Naive thymus-derived CD4-positive, alpha-beta T cell (primary cell): Measurements from ENCODE around the gene NMRAL1. TPM values are rescaled to one million over a fixed set of nuclear protein-coding genes. Genes with fewer than 3 reads are reported as not detected.

Experiments used
- ATAC-seq: fragments of 150-1000 bp; cut with Tn5 transposase; 2 replicates; pipeline ENCODE4 v1.10.0; 2021; ENCODE audit warnings: mild to moderate bottlenecking, moderate library complexity
- CTCF ChIA-PET: fragments of 350-600 bp; sonication (Branson Sonifier 250); formaldehyde crosslinking; loops from one replicate; lab custom pipeline; 2021; ENCODE audit warnings: antibody characterized with exemption; lab: Charles Lee
- POLR2A ChIA-PET: fragments of 350-600 bp; sonication (Branson Sonifier 250); formaldehyde crosslinking; loops from one replicate; lab custom pipeline; 2021; ENCODE audit warnings: antibody characterized with exemption, inconsistent platforms; lab: Charles Lee
- DNase-seq, 9 donors: peaks; one replicate each; pipeline versions ENCODE4 v3.0.0 to v3.0.0-alpha.2; 2020 to 2022; ENCODE audit warnings: mixed read lengths in 1 of 9
- H3K27ac ChIP-seq: one replicate; pipeline ENCODE4 v1.7.0; 2013; ENCODE audit warnings: mild to moderate bottlenecking, low read depth, low read length, moderate library complexity
- H3K27me3 ChIP-seq, 2 donors: one replicate each; pipeline ENCODE4 v1.7.0; 2013; ENCODE audit warnings: low read length in 2 of 2, mild to moderate bottlenecking in 2 of 2, moderate library complexity in 2 of 2; ENCODE audit not compliant: control insufficient read depth in 2 of 2, insufficient read depth in 2 of 2
- H3K36me3 ChIP-seq, 3 experiments: 1 replicate in 2 of 3; 2 replicates in 1 of 3; pipeline ENCODE4 v1.7.0; 2013; ENCODE audit warnings: low read length in 3 of 3, mild to moderate bottlenecking in 3 of 3, moderate library complexity in 1 of 3; ENCODE audit not compliant: insufficient read depth in 3 of 3, control insufficient read depth in 2 of 3
- H3K4me1 ChIP-seq, 2 donors: one replicate each; pipeline ENCODE4 v1.7.0; 2013; ENCODE audit warnings: low read length in 2 of 2, mild to moderate bottlenecking in 2 of 2, moderate library complexity in 1 of 2; ENCODE audit not compliant: control insufficient read depth in 2 of 2, insufficient read depth in 2 of 2
- H3K4me3 ChIP-seq: 2 replicates; pipeline ENCODE4 v1.7.0; 2013; ENCODE audit warnings: mild to moderate bottlenecking, low read length
- H3K9me3 ChIP-seq, 3 experiments: 1 replicate in 2 of 3; 2 replicates in 1 of 3; pipeline ENCODE4 v1.7.0; 2013; ENCODE audit warnings: low read length in 3 of 3; ENCODE audit not compliant: control insufficient read depth in 2 of 3
- H3K27ac Mint-ChIP-seq, 9 donors: one replicate each; pipeline ENCODE4 v1.8.0; 2020 to 2022; ENCODE audit warnings: mixed read lengths in 9 of 9, mild to moderate bottlenecking in 8 of 9, moderate library complexity in 5 of 9, inconsistent platforms in 2 of 9
- H3K27me3 Mint-ChIP-seq, 5 donors: one replicate each; pipeline ENCODE4 v1.8.0; 2021 to 2022; ENCODE audit warnings: mixed read lengths in 5 of 5, mild to moderate bottlenecking in 1 of 5
- H3K36me3 Mint-ChIP-seq, 5 donors: one replicate each; pipeline ENCODE4 v1.8.0; 2020 to 2022; ENCODE audit warnings: mixed read lengths in 5 of 5, mild to moderate bottlenecking in 3 of 5, inconsistent platforms in 1 of 5
- H3K4me1 Mint-ChIP-seq, 7 donors: one replicate each; pipeline ENCODE4 v1.8.0; 2020 to 2022; ENCODE audit warnings: mixed read lengths in 7 of 7, mild to moderate bottlenecking in 3 of 7, inconsistent platforms in 1 of 7
- H3K4me3 Mint-ChIP-seq, 10 donors: one replicate each; pipeline ENCODE4 v1.8.0; 2020 to 2022; ENCODE audit warnings: mild to moderate bottlenecking in 10 of 10, mixed read lengths in 10 of 10, moderate library complexity in 6 of 10, inconsistent platforms in 2 of 10
- H3K9me3 Mint-ChIP-seq, 11 donors: one replicate each; pipeline ENCODE4 v1.8.0; 2020 to 2022; ENCODE audit warnings: mixed read lengths in 11 of 11, mild to moderate bottlenecking in 4 of 11, inconsistent platforms in 1 of 11, moderate library complexity in 1 of 11
- intact Hi-C, 2 donors: fragments of 100-400 bp; cut with micrococcal nuclease; formaldehyde crosslinking; loops; one replicate each; pipeline ENCODE4 v1.15.1; 2023
- polyA plus RNA-seq, 2 donors: library from polyadenylated mRNA; unstranded; fragments of 300-500 nt; fragmentation: Illumina TruSeq; gene quantifications; one replicate each; pipeline ENCODE4 v1.2.3, GENCODE V29; 2021
- total RNA-seq, 6 experiments: library from RNA in 5 of 6; stranded (reverse) in 5 of 6; gene quantifications; 1 replicate in 5 of 6; 2 replicates in 1 of 6; pipeline ENCODE4 v1.2.3 and lab custom pipeline; 2021 to 2026

NMRAL1 gene
- total and polyA plus RNA-seq, 7 experiments from 2014 or later: 34.2 to 81.8 (median 58.8) TPM

DNA sequence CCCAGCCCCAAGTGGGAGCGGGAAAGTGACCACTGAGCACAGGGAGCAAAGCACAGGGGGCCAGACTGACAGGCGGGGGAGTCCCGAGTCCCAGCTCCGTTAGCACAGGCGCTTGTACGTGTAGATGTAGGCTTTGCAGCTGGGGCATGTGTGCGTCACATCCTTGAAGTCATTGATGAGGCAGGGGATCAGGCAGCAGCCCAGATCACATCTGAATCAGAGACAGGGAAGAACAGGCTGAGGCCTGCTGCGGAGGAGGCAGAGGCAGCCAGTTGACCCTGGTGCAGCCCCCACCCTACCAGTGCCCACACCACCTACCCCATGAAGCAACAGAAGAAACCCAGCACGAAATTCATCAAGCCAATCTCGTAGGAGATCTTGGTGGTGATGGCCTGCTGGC, 38.0 kb upstream of the NMRAL1 start:
- intact Hi-C loops: loop anchor here in 1 of 2 donors (10.0 kb wide), 1 partner anchor 442 kb away; the partner anchor contains the start of gene SEC14L5
- Histone ChIP-seq H3K27ac (no peak overlapping the region), H3K9me3 (no peaks in the 10 kb centered on the region), H3K4me3 (no peak overlapping the region), H3K27me3 (no peaks in the 10 kb centered on the region), H3K36me3 (peaks cover 19 to 65% (median 23%) of the 10 kb centered on the region in 3 experiments), H3K4me1 (peaks cover 26 to 30% of the 10 kb centered on the region in 2 donors)
- Mint-ChIP-seq H3K27ac (peak overlapping the region in 8 of 9 donors; percentile 51 to 79 (median 70)), H3K4me1 (peaks cover 34 to 68% (median 53%) of the 10 kb centered on the region in 7 donors), H3K4me3 (no peak overlapping the region), H3K9me3 (no peaks in the 10 kb centered on the region), H3K36me3 (peaks cover 9 to 38% (median 17%) of the 10 kb centered on the region in 5 donors), H3K27me3 (no peaks in the 10 kb centered on the region)
- ChIA-PET POLR2A (no interaction called here), CTCF (interaction anchor here (1.6 kb wide), 1 partner anchor 36 kb away, joined by 4 read pairs; the partner anchor contains the start of gene HMOX2)
- no peak for DNase-seq
- ATAC-seq: no peak

DNA sequence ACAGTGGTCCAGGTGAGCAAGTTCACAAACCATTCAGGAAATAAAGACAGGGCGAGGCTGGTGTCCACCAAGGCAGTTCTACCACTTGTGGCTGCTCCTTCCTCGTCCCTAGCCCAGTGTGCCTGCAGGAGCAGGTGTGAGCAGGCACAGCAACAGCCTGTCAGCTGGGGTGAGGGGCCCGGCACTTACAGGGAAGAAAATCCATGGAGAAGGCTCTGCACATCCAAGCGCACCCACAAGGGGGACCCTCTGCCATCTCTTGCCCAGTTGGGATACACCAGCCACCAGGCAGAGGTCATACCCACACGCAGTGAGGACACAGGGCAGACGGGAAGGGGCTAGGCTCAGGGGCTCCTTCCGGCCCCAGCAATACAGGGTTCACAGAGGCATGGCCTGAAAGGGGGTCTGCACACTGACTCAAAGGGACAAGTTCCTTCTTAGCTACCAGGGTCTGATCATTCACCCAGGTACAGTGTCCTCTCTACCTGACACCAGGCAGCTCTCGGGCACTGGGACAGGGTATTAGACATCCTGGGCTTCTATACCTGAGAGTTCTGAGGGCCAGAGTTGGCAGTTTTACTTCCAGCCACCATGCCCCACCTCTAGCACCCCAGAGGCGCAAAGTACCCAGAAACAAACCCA, 37.1 kb upstream of the NMRAL1 start:
- intact Hi-C loops: loop anchor here in 1 of 2 donors (10.0 kb wide), 1 partner anchor 443 kb away; the partner anchor contains the start of gene SEC14L5

DNA sequence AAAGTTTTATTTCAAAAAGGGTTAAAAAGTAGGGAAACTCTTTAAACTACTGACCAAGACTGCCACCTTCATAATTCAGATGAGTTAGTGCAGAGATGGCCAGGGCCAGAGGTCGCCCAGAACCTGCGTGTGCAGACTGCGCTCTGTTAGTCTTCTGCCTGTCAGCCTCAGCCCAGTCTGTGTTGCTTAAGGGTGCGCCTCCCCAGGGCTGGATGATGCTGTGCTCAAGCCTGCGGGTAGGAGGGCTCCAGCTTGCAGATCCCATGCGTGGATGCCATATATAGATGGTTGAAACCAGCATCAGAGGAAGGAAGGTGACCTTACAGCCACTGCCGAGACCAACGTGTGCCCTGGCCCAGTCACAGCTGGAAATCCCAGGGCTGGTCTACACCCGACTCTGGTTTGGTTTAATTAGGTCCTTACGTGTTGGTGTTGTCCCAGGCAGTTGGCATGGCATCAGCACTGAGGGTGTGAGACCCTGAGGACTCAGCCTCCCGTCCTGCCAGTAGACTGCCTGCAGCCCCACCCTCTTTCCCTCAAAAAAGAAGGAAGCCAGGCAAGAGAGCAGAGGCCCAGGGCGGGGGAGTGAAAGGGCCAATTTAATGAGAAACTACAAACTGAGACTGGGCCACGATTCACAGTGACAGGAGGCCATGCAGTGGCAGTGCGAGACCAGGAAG, 36.5 kb upstream of the NMRAL1 start:
- Mint-ChIP-seq H3K27me3 (no peaks in the 10 kb centered on the region), H3K9me3 (no peaks in the 10 kb centered on the region), H3K27ac (peak overlapping the region; percentile 3 to 90 (median 72)), H3K36me3 (peaks cover 9 to 40% (median 18%) of the 10 kb centered on the region in 5 donors), H3K4me3 (no peak overlapping the region), H3K4me1 (peaks cover 37 to 73% (median 53%) of the 10 kb centered on the region in 7 donors)
- Histone ChIP-seq H3K4me3 (no peak overlapping the region), H3K9me3 (no peaks in the 10 kb centered on the region), H3K4me1 (peaks cover 38% of the 10 kb centered on the region in 2 donors), H3K27ac (no peak overlapping the region), H3K27me3 (no peaks in the 10 kb centered on the region), H3K36me3 (peaks cover 19 to 75% (median 25%) of the 10 kb centered on the region in 3 experiments)
- CTCF ChIA-PET: no interaction called here
- ATAC-seq (peak; percentile 15), DNase-seq (no peak)
- POLR2A ChIA-PET: interaction anchor here (0.6 to 1.8 kb wide), 3 partner anchors 19 to 32 kb away, joined by 3 to 4 read pairs (median 3); no protein-coding TSS in a partner anchor
- intact Hi-C loops: loop anchor here in 1 of 2 donors (10.0 kb wide), 1 partner anchor 444 kb away; the partner anchor contains the start of gene SEC14L5

More for the DNA sequence above, 37.1 kb upstream of the NMRAL1 start:
- H3K4me1 ChIP-seq: peaks cover 34 to 35% of the 10 kb centered on the region in 2 donors
- no peaks in the 10 kb centered on the region for H3K9me3 Mint-ChIP-seq
- no peak overlapping the region for H3K4me3 Mint-ChIP-seq
- POLR2A ChIA-PET: no interaction called here
- CTCF ChIA-PET: interaction anchor here (1.6 kb wide), 1 partner anchor 35 kb away, joined by 4 read pairs; the partner anchor contains the start of gene HMOX2
- H3K27me3 Mint-ChIP-seq: no peaks in the 10 kb centered on the region
- H3K4me1 Mint-ChIP-seq: peaks cover 34 to 72% (median 52%) of the 10 kb centered on the region in 7 donors
- ATAC-seq (peak; percentile 29), DNase-seq (no peak)
- H3K36me3 ChIP-seq: peaks cover 19 to 74% (median 25%) of the 10 kb centered on the region in 3 experiments
- no peaks in the 10 kb centered on the region for H3K27me3 ChIP-seq
- H3K4me3 ChIP-seq: no peak overlapping the region
- no peaks in the 10 kb centered on the region for H3K9me3 ChIP-seq
- no peak overlapping the region for H3K27ac ChIP-seq
- H3K36me3 Mint-ChIP-seq: peaks cover 9 to 40% (median 18%) of the 10 kb centered on the region in 5 donors
- H3K27ac Mint-ChIP-seq: peak overlapping the region; percentile 43 to 90 (median 72)

DNA sequence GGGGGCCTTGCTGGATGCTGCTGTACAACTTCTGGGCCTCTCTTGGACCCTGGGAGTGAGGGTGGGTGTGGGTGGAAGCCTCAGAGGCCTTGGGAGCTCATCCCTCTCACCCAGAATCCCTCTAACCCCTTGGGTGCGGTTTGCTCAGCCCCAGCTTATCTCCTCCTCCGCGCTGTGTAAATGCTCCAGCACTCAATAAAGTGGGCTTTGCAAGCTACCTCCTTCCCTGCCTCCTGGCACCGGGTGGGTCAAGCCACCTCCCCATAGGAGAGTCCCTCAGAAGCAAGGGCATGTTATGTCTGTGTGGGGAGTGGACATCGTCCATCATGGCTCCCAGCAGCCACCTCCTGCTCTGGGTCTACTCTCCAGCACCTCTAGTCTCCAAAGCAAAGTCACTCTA, 35.7 kb upstream of the NMRAL1 start:
- no peak overlapping the region for H3K4me3 Mint-ChIP-seq
- Histone ChIP-seq H3K4me3 (no peak overlapping the region), H3K4me1 (peaks cover 37 to 38% of the 10 kb centered on the region in 2 donors), H3K9me3 (no peaks in the 10 kb centered on the region), H3K36me3 (peaks cover 19 to 75% (median 25%) of the 10 kb centered on the region in 3 experiments), H3K27me3 (no peaks in the 10 kb centered on the region), H3K27ac (peak overlapping the region; percentile 24)
- intact Hi-C loops: loop anchor here in 1 of 2 donors (10.0 kb wide), 1 partner anchor 445 kb away; the partner anchor contains the start of gene SEC14L5
- H3K36me3 Mint-ChIP-seq: peaks cover 9 to 40% (median 18%) of the 10 kb centered on the region in 5 donors
- no peaks in the 10 kb centered on the region for H3K27me3 Mint-ChIP-seq
- ChIA-PET POLR2A (interaction anchor here (0.6 to 1.8 kb wide), 4 partner anchors 19 to 160 kb away, joined by 3 to 4 read pairs (median 3); no protein-coding TSS in a partner anchor), CTCF (interaction anchor here (1.6 kb wide), 1 partner anchor 38 kb away, joined by 4 read pairs; no protein-coding TSS in a partner anchor)
- H3K27ac Mint-ChIP-seq: peak overlapping the region in 6 of 9 donors; percentile 62 to 91 (median 80)
- peaks cover 32 to 73% (median 53%) of the 10 kb centered on the region in 7 donors for H3K4me1 Mint-ChIP-seq
- no peak for ATAC-seq
- no peaks in the 10 kb centered on the region for H3K9me3 Mint-ChIP-seq
- DNase-seq: no peak

DNA sequence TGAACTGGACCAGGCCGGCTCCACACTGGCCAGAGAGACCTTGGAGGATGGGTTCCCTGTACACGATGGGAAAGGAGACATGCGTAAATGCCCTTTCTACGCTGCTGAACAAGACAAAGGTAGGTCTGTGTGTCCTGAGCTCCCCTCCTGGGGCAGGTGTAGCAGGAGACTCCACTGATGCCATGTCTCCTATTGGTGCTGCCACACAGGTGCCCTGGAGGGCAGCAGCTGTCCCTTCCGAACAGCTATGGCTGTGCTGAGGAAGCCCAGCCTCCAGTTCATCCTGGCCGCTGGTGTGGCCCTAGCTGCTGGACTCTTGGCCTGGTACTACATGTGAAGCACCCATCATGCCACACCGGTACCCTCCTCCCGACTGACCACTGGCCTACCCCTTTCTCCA, 35.0 kb upstream of the NMRAL1 start:
- Mint-ChIP-seq H3K4me3 (no peak overlapping the region), H3K36me3 (peaks cover 9 to 40% (median 18%) of the 10 kb centered on the region in 5 donors), H3K27me3 (no peaks in the 10 kb centered on the region), H3K27ac (peak overlapping the region in 5 of 9 donors; percentile 14 to 77 (median 32)), H3K4me1 (peaks cover 29 to 73% (median 53%) of the 10 kb centered on the region in 7 donors), H3K9me3 (no peaks in the 10 kb centered on the region)
- ChIA-PET POLR2A (interaction anchor here (1.1 to 11.2 kb wide), 4 partner anchors 17 to 160 kb away, joined by 3 to 169 read pairs (median 34); no protein-coding TSS in a partner anchor), CTCF (interaction anchor here (0.7 to 6.4 kb wide), 4 partner anchors 32 to 92 kb away, joined by 3 to 71 read pairs (median 4); partner anchors contain the start of genes HMOX2 and NMRAL1)
- H3K9me3 ChIP-seq: no peaks in the 10 kb centered on the region
- intact Hi-C loops: loop anchor here in 1 of 2 donors (5.0 kb wide), 1 partner anchor 113 kb away; the partner anchor contains the start of gene MGRN1
- no peak overlapping the region for H3K4me3 ChIP-seq
- H3K27me3 ChIP-seq: no peaks in the 10 kb centered on the region
- peaks cover 37% of the 10 kb centered on the region in 2 donors for H3K4me1 ChIP-seq
- H3K27ac ChIP-seq: peak overlapping the region; percentile 24
- no peak for DNase-seq
- peaks cover 19 to 75% (median 25%) of the 10 kb centered on the region in 3 experiments for H3K36me3 ChIP-seq
- ATAC-seq: no peak
